ENCODE data around the gene ARHGAP19. TPM values are rescaled to one million over a fixed set of nuclear protein-coding genes. Genes with fewer than 3 reads are reported as not detected.

Gene ARHGAP19
- total RNA-seq, 1 experiment from 2014 or later: 33.2 TPM

DNA sequence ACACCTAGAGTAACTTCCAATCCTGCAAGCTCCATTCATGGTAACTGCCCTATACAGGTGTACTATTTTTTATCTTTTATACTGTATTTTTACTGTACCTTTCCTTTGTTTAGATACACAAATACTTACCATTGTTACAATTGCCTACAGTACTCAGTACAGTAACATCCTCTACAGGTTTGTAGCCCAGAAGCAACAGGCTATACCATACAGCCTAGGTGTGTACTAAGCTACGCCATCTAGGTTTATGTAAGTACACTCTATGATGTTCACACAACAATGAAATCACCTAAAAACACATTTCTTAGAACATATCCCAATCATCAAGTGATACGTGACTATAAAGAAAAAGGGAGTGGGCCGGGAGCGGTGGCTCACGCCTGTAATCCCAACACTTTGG lies 53.6 kb downstream of the ARHGAP19 start:
- DNase-seq: no peak
- no peak overlapping the region for H2AFZ ChIP-seq (ENCODE audit: low read length)
- no peak overlapping the region for H2BK5ac ChIP-seq (ENCODE audit: insufficient read length, low read length)
- no peaks in the 10 kb centered on the region for H3K27me3 ChIP-seq (ENCODE audit: insufficient read depth, low read length)
- H3K4me1 ChIP-seq (ENCODE audit: insufficient read depth, low read length): no peaks in the 10 kb centered on the region
- no peak overlapping the region for H3K18ac ChIP-seq (ENCODE audit: insufficient read length, low read depth, low read length)
- no peak overlapping the region for H4K91ac ChIP-seq (ENCODE audit: insufficient read length, low read depth, low read length)
- no peak overlapping the region for H2BK15ac ChIP-seq (ENCODE audit: low read depth, low read length)
- H3K4me3 Mint-ChIP-seq: no peak overlapping the region
- H4K20me1 ChIP-seq (ENCODE audit: control insufficient read depth, insufficient read depth, insufficient read length): no peaks in the 10 kb centered on the region
- H3K56ac ChIP-seq (ENCODE audit: insufficient read length, low read depth, low read length): no peak overlapping the region
- no peaks in the 10 kb centered on the region for H3K23me2 ChIP-seq (ENCODE audit: insufficient read length, low read depth, low read length, poor library complexity, severe bottlenecking)
- H3K9ac ChIP-seq (ENCODE audit: extremely low read depth, insufficient read length, low read length): no peak overlapping the region
- H3K4ac ChIP-seq (ENCODE audit: low read depth, low read length): no peak overlapping the region
- H3K9me3 ChIP-seq (ENCODE audit: control insufficient read depth, low read depth, low read length): no peaks in the 10 kb centered on the region
- H4K5ac ChIP-seq (ENCODE audit: insufficient read length, low read depth, low read length): no peak overlapping the region
- no peaks in the 10 kb centered on the region for H3K9me3 Mint-ChIP-seq
- H3K79me2 ChIP-seq (ENCODE audit: insufficient read depth, low read length): no peaks in the 10 kb centered on the region
- no peak overlapping the region for H3K14ac ChIP-seq (ENCODE audit: insufficient read depth, low read length)
- no peak overlapping the region for H2AK5ac ChIP-seq (ENCODE audit: insufficient read length, low read length)
- no peak overlapping the region for H2BK120ac ChIP-seq (ENCODE audit: low read depth, low read length, poor library complexity, severe bottlenecking)
- H4K8ac ChIP-seq (replicated peaks; ENCODE audit: insufficient read length, low read depth, low read length): no peak overlapping the region
- no peak overlapping the region; a peak in 1 of 7 replicates for H3K27ac Mint-ChIP-seq
- TF ChIP-seq, protein P1, sequence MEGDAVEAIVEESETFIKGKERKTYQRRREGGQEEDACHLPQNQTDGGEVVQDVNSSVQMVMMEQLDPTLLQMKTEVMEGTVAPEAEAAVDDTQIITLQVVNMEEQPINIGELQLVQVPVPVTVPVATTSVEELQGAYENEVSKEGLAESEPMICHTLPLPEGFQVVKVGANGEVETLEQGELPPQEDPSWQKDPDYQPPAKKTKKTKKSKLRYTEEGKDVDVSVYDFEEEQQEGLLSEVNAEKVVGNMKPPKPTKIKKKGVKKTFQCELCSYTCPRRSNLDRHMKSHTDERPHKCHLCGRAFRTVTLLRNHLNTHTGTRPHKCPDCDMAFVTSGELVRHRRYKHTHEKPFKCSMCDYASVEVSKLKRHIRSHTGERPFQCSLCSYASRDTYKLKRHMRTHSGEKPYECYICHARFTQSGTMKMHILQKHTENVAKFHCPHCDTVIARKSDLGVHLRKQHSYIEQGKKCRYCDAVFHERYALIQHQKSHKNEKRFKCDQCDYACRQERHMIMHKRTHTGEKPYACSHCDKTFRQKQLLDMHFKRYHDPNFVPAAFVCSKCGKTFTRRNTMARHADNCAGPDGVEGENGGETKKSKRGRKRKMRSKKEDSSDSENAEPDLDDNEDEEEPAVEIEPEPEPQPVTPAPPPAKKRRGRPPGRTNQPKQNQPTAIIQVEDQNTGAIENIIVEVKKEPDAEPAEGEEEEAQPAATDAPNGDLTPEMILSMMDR (conservative IDR thresholded peaks at IDR 0.05): no peak
- no peak overlapping the region for H3K4me2 ChIP-seq (ENCODE audit: insufficient read depth, insufficient read length, low read length)
- no peak overlapping the region for H3T11ph ChIP-seq (ENCODE audit: low read length)
- H2BK20ac ChIP-seq (ENCODE audit: low read depth, low read length, poor library complexity, severe bottlenecking): no peak overlapping the region
- no peak overlapping the region for H3K27ac ChIP-seq (ENCODE audit: insufficient read length, low read depth, low read length)
- H3K23ac ChIP-seq (ENCODE audit: insufficient read length, low read depth, low read length): no peak overlapping the region
- peaks cover 7 to 8% of the 10 kb centered on the region in 2 experiments; a peak in 3 of 4 replicates for H3K4me1 Mint-ChIP-seq
- H3K79me1 ChIP-seq (ENCODE audit: insufficient read depth, low read depth, low read length, poor library complexity, severe bottlenecking): no peaks in the 10 kb centered on the region
- WGBS (ENCODE audit: extremely low coverage, insufficient read length, low lambda C conversion rate): no CpG with 5 or more reads among the region's 5 CpGs
- H2BK12ac ChIP-seq (ENCODE audit: insufficient read length, low read depth, low read length): no peak overlapping the region
- no peaks in the 10 kb centered on the region for H3K27me3 Mint-ChIP-seq (ENCODE audit: low read depth)
- H3K36me3 Mint-ChIP-seq (ENCODE audit: insufficient read depth in 1 of 3, low read depth in 3 of 3): peaks cover 10 to 35% (median 23%) of the 10 kb centered on the region in 3 experiments; a peak in 6 of 7 replicates
